OCI-LY7 (cell line): ENCODE measurements around the gene UBN1.

Experiments used
- EZH2phosphoT487 ChIP-seq: fragments of 200-600 bp; sonication (generic); IDR thresholded peaks from 2 replicates; pipeline ENCODE4 v1.6.1; 2018; ENCODE audit warnings: low read depth, borderline replicate concordance, mild to moderate bottlenecking, mixed run types, antibody characterized with exemption, low read length, moderate library complexity, mixed read lengths
- TF ChIP-seq, protein P1 (sequence below): fragments of 200-600 bp; sonication (generic); conservative IDR thresholded peaks from 2 replicates; pipeline ENCODE4 v1.5.1; 2014; ENCODE audit warnings: mild to moderate bottlenecking, antibody characterized with exemption, low read length, moderate library complexity, mixed read lengths

DNA sequence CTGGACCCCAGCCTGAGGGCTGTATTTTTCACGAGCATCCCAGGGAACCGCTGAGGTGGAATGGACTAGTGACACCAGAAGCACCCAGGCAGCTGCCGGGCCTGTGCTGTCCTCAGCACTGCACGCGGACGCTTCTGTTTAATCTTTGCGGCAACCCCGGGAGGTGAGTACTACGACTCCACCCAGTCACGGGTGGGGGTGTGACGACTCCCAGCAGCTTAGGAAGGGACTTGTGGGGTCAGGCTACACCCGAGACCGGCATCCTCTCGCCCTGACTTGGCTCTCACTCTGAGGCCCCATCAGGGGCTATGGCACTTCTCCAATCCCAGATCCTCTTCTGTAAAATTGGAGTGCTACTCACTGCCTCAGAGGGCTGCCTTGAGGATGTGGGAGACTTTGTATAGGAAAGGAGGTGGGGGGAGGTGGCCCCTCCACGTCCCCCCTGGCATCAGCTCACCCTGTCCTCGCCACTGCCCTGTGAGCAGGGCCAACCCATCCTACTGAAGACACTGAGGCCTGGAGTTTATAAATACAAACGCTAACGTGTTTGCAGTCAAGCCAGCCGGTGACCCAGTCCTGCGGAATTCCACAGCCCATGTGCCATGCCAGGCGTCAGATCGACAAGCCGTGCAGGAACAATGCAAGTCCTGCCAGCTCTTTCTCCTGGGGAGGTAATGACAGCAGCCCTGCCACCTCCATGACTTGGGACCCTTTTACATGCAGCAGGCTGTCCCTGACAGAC, 45.3 kb downstream of the UBN1 start:
- TF ChIP-seq, protein P1, sequence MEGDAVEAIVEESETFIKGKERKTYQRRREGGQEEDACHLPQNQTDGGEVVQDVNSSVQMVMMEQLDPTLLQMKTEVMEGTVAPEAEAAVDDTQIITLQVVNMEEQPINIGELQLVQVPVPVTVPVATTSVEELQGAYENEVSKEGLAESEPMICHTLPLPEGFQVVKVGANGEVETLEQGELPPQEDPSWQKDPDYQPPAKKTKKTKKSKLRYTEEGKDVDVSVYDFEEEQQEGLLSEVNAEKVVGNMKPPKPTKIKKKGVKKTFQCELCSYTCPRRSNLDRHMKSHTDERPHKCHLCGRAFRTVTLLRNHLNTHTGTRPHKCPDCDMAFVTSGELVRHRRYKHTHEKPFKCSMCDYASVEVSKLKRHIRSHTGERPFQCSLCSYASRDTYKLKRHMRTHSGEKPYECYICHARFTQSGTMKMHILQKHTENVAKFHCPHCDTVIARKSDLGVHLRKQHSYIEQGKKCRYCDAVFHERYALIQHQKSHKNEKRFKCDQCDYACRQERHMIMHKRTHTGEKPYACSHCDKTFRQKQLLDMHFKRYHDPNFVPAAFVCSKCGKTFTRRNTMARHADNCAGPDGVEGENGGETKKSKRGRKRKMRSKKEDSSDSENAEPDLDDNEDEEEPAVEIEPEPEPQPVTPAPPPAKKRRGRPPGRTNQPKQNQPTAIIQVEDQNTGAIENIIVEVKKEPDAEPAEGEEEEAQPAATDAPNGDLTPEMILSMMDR = no peak
- TF ChIP-seq EZH2phosphoT487 = no peak
